ENCODE results near the gene NAT16. TPM values are rescaled to one million over a fixed set of nuclear protein-coding genes. Genes with fewer than 3 reads are reported as not detected.
"Not testable (repeated sequence)": the region's sequence is repeated elsewhere in the genome, so short reads cannot be mapped to it uniquely, and the experiment has no call there.

The NAT16 gene
- total RNA-seq, 2 experiments from 2014 or later = not detected

DNA sequence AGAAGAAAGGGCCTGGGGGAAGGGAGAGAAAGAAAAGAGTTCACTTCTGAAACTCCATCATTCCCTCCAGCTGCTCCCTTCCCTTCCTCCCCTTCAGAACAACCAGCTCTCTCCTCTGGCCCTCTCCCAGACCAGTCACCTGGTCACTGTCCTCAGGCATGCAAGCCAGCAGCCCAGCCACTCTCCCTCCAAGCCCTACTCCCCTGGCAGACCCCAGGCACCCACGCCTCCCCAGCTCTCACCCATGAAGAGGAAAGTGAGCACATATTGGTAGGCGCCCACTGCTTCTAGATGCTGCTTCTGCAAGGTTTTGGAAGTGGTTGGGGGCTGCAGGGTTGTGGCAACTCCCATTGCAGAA lies 20.4 kb upstream of the NAT16 start:
- Mint-ChIP-seq H3K27ac (no peak overlapping the region), H3K36me3 (ENCODE audit: low read depth) (peaks cover 4% of the 10 kb centered on the region), H3K9me3 (no peaks in the 10 kb centered on the region), H3K27me3 (peaks cover 40% of the 10 kb centered on the region), H3K4me3 (no peak overlapping the region), H3K4me1 (ENCODE audit: low read depth) (peaks cover 15% of the 10 kb centered on the region)
- peaks cover 18 to 24% of the 10 kb centered on the region in 2 experiments for H3K27me3 ChIP-seq (ENCODE audit: control insufficient read depth in 1 of 2, insufficient read depth in 2 of 2, low read length in 2 of 2)
- H3K4me1 ChIP-seq (ENCODE audit: insufficient read depth, low read length) = peaks cover 37% of the 10 kb centered on the region
- DNase-seq = no peak
- CTCF ChIA-PET = no interaction called here
- H3K4me3 ChIP-seq (ENCODE audit: low read length) = no peak overlapping the region
- peaks cover 0 to 13% of the 10 kb centered on the region in 2 experiments for H3K9me3 ChIP-seq (ENCODE audit: control insufficient read depth in 1 of 2, insufficient read depth in 1 of 2, low read length in 2 of 2)
- intact Hi-C loops (cut with DNase I, micrococcal nuclease) = no loop called here
- no peak overlapping the region for H3K27ac ChIP-seq (ENCODE audit: low read depth in 1 of 2, low read length in 2 of 2)
- no peaks in the 10 kb centered on the region for H3K36me3 ChIP-seq (ENCODE audit: insufficient read depth, low read length)
- no peak for ATAC-seq (ENCODE audit: poor library complexity)
- POLR2A ChIA-PET = no interaction called here
- TF ChIP-seq, protein P1, sequence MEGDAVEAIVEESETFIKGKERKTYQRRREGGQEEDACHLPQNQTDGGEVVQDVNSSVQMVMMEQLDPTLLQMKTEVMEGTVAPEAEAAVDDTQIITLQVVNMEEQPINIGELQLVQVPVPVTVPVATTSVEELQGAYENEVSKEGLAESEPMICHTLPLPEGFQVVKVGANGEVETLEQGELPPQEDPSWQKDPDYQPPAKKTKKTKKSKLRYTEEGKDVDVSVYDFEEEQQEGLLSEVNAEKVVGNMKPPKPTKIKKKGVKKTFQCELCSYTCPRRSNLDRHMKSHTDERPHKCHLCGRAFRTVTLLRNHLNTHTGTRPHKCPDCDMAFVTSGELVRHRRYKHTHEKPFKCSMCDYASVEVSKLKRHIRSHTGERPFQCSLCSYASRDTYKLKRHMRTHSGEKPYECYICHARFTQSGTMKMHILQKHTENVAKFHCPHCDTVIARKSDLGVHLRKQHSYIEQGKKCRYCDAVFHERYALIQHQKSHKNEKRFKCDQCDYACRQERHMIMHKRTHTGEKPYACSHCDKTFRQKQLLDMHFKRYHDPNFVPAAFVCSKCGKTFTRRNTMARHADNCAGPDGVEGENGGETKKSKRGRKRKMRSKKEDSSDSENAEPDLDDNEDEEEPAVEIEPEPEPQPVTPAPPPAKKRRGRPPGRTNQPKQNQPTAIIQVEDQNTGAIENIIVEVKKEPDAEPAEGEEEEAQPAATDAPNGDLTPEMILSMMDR (IDR thresholded peaks at IDR 0.05) = no peak

DNA sequence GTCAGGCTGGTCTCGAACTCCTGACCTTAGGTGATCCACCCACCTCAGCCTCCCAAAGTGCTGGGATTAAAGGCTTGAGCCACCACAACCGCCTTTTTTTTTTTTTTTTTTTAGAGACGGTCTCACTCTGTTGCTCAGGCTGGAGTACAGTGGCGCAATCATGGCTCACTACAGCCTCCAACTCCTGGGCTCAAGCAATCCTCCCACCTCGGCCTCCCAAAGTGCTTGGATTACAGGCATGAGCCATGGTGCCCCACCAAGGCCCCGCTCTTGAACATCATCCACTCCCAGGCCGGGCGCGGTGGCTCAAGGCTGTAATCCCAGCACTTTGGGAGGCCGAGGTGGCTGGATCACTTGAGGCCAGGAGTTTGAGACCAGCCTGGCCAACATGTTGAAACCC lies 19.4 kb upstream of the NAT16 start:
- H3K27me3 ChIP-seq (ENCODE audit: control insufficient read depth in 1 of 2, insufficient read depth in 2 of 2, low read length in 2 of 2) = peaks cover 18 to 24% of the 10 kb centered on the region in 2 experiments
- POLR2A ChIA-PET; H3K4me3 Mint-ChIP-seq; intact Hi-C loops (cut with DNase I, micrococcal nuclease); H3K36me3 ChIP-seq (ENCODE audit: insufficient read depth, low read length); H3K36me3 Mint-ChIP-seq (ENCODE audit: low read depth); DNase-seq; H3K27ac Mint-ChIP-seq; H3K27ac ChIP-seq (ENCODE audit: low read depth in 1 of 2, low read length in 2 of 2); ATAC-seq (ENCODE audit: poor library complexity); H3K9me3 Mint-ChIP-seq; H3K4me3 ChIP-seq (ENCODE audit: low read length): not testable (repeated sequence)
- Mint-ChIP-seq H3K27me3 (peaks cover 44% of the 10 kb centered on the region), H3K4me1 (ENCODE audit: low read depth) (peaks cover 15% of the 10 kb centered on the region)
- H3K9me3 ChIP-seq (ENCODE audit: control insufficient read depth in 1 of 2, insufficient read depth in 1 of 2, low read length in 2 of 2) = peaks cover 0 to 13% of the 10 kb centered on the region in 2 experiments
- H3K4me1 ChIP-seq (ENCODE audit: insufficient read depth, low read length) = peaks cover 31% of the 10 kb centered on the region
- CTCF ChIA-PET = interaction anchor here (0.6 kb wide), 1 partner anchor 30 kb away, joined by 3 read pairs; no protein-coding TSS in a partner anchor

DNA sequence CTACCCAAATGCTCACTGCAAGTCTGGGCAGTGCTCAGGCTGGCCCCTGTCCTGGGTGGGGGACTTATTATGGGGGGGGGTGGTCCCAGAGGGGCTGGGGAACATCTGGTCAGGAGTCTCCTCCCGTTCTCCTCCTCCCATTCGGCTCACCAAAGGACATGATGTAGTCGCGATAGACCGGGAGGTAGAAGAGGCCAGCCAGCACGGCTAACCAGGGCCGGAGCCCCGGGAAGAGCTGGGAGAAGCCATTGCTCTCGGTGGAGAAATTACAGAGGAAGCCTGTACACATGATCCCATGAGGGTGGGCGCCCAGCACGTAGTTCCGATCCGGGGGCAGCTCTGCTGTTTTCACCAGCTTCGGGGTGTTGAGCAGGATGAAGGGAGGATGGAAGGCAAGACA lies 18.4 kb upstream of the NAT16 start:
- peaks cover 18 to 24% of the 10 kb centered on the region in 2 experiments for H3K27me3 ChIP-seq (ENCODE audit: control insufficient read depth in 1 of 2, insufficient read depth in 2 of 2, low read length in 2 of 2)
- TF ChIP-seq, protein P1 (IDR thresholded peaks at IDR 0.05) = no peak
- no peak overlapping the region for H3K27ac ChIP-seq (ENCODE audit: low read depth in 1 of 2, low read length in 2 of 2)
- H3K27me3 Mint-ChIP-seq = peaks cover 36% of the 10 kb centered on the region
- ChIA-PET POLR2A (no interaction called here), CTCF (no interaction called here)
- no peak overlapping the region for H3K27ac Mint-ChIP-seq
- H3K4me3 Mint-ChIP-seq = no peak overlapping the region
- H3K4me1 Mint-ChIP-seq (ENCODE audit: low read depth) = peaks cover 6% of the 10 kb centered on the region
- peaks cover 21% of the 10 kb centered on the region for H3K4me1 ChIP-seq (ENCODE audit: insufficient read depth, low read length)
- H3K36me3 Mint-ChIP-seq (ENCODE audit: low read depth) = no peaks in the 10 kb centered on the region
- H3K36me3 ChIP-seq (ENCODE audit: insufficient read depth, low read length) = no peaks in the 10 kb centered on the region
- no peak for DNase-seq
- no peak overlapping the region for H3K4me3 ChIP-seq (ENCODE audit: low read length)
- ATAC-seq (ENCODE audit: poor library complexity) = no peak
- peaks cover 0 to 13% of the 10 kb centered on the region in 2 experiments for H3K9me3 ChIP-seq (ENCODE audit: control insufficient read depth in 1 of 2, insufficient read depth in 1 of 2, low read length in 2 of 2)
- intact Hi-C loops (cut with DNase I, micrococcal nuclease) = no loop called here
- H3K9me3 Mint-ChIP-seq = no peaks in the 10 kb centered on the region

DNA sequence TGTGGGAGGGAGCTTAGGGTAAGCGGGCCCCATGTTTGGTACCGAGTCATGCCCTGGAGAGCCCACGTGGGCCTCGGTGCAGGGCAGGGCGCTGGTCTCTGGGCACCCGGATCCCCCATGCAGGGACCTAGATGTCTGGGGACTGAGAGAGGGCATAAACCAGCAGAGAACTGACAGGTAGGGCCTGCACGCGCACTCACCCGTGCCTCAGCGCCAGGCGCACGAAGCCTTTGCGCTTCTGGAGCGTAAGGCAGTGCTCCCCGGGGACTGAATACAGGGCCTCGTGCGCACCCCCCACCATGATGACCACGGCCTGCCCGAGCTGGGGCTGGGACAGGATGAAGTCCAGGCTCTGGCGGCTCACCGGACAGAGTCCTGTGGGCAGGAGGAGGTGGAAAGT lies 17.9 kb upstream of the NAT16 start:
- H3K36me3 Mint-ChIP-seq (ENCODE audit: low read depth) = no peaks in the 10 kb centered on the region
- CTCF ChIA-PET = no interaction called here

More for the DNA sequence above, 17.9 kb upstream of the NAT16 start:
- no peaks in the 10 kb centered on the region for H3K36me3 ChIP-seq (ENCODE audit: insufficient read depth, low read length)
- no peak overlapping the region for H3K4me3 Mint-ChIP-seq
- H3K27ac Mint-ChIP-seq = no peak overlapping the region
- peaks cover 18 to 24% of the 10 kb centered on the region in 2 experiments for H3K27me3 ChIP-seq (ENCODE audit: control insufficient read depth in 1 of 2, insufficient read depth in 2 of 2, low read length in 2 of 2)
- H3K4me1 ChIP-seq (ENCODE audit: insufficient read depth, low read length) = peaks cover 17% of the 10 kb centered on the region
- DNase-seq (no peak), ATAC-seq (ENCODE audit: poor library complexity) (no peak)
- TF ChIP-seq, protein P1 (IDR thresholded peaks at IDR 0.05) = no peak
- H3K4me1 Mint-ChIP-seq (ENCODE audit: low read depth) = peaks cover 6% of the 10 kb centered on the region
- POLR2A ChIA-PET = no interaction called here
- intact Hi-C loops (cut with DNase I, micrococcal nuclease) = no loop called here
- no peak overlapping the region for H3K27ac ChIP-seq (ENCODE audit: low read depth in 1 of 2, low read length in 2 of 2)
- peaks cover 34% of the 10 kb centered on the region for H3K27me3 Mint-ChIP-seq
- H3K9me3 Mint-ChIP-seq = no peaks in the 10 kb centered on the region
- no peak overlapping the region for H3K4me3 ChIP-seq (ENCODE audit: low read length)
- peaks cover 0 to 13% of the 10 kb centered on the region in 2 experiments for H3K9me3 ChIP-seq (ENCODE audit: control insufficient read depth in 1 of 2, insufficient read depth in 1 of 2, low read length in 2 of 2)

Measured in CD4-positive, alpha-beta T cell (primary cell).